ENCODE results near the gene TLE4. TPM values are rescaled to one million over a fixed set of nuclear protein-coding genes. Genes with fewer than 3 reads are reported as not detected.

TLE4 gene
- total and polyA plus RNA-seq, 2 of the 13 experiments (the other 11 are each of a cell fraction or from before 2014, with no cell fraction given) = 2.0 to 2.3 TPM

GRCh38 chr9:79660615-79661014, 88.8 kb downstream of the TLE4 start (continued):
- TF ChIP-seq AKNA (CRISPR knock-in tag; IDR thresholded peaks at IDR 0.05; ENCODE audit: borderline replicate concordance) (no peak), NFKBIZ (CRISPR knock-in tag; IDR thresholded peaks at IDR 0.05) (no peak), ZNF761 (CRISPR knock-in tag; conservative IDR thresholded peaks at IDR 0.05) (no peak), NONO (IDR thresholded peaks at IDR 0.05) (no peak), NONO (CRISPR knock-in tag; conservative IDR thresholded peaks at IDR 0.05) (no peak), MXD3 (CRISPR knock-in tag; IDR thresholded peaks at IDR 0.05) (no peak), SIN3B (IDR thresholded peaks at IDR 0.05; ENCODE audit: low read length) (no peak)

GRCh38 chr9:79661279-79661678, 89.5 kb downstream of the TLE4 start:
- Histone ChIP-seq H3K4me1 (ENCODE audit: insufficient read depth, low read length) (no peaks in the 10 kb centered on the region), H2AFZ (ENCODE audit: low read length) (no peak overlapping the region), H3K4me3 (replicated peaks in 1 of 3; ENCODE audit: insufficient read depth in 1 of 3, low read depth in 2 of 3, low read length in 3 of 3) (no peak overlapping the region), H3K27me3 (ENCODE audit: control insufficient read depth in 1 of 2, insufficient read depth in 2 of 2, low read length in 2 of 2) (no peaks in the 10 kb centered on the region), H3K36me3 (replicated peaks in 1 of 2; ENCODE audit: control insufficient read depth in 1 of 2, insufficient read depth in 2 of 2, low read length in 2 of 2) (no peaks in the 10 kb centered on the region), H3K79me2 (ENCODE audit: insufficient read depth, low read length) (no peaks in the 10 kb centered on the region), H3K27ac (ENCODE audit: extremely low read length, insufficient read depth, low read length) (no peak overlapping the region), H4K20me1 (ENCODE audit: insufficient read depth, low read length) (no peaks in the 10 kb centered on the region), H3K9me3 (ENCODE audit: low read length) (no peaks in the 10 kb centered on the region; the same call in 1 of the 2 replicates), H3K4me2 (ENCODE audit: low read depth, low read length) (no peak overlapping the region), H3K9ac (ENCODE audit: insufficient read depth, low read depth, low read length) (no peak overlapping the region)
- ChIA-PET POLR2A (no interaction called here), CTCF (ENCODE audit: low intra/inter-chr PET ratio, low total read pairs) (no interaction called here)
- DNase-seq (ENCODE audit: low spot score) = no peak
- no TSS peak for BruUV-seq (replicated peaks)
- intact Hi-C loops (cut with micrococcal nuclease; ENCODE audit: unreplicated experiment) = no loop called here
- in situ Hi-C loops (cut with HindIII; ENCODE audit: extremely low pct_ligation_motif_present, low pct_unique_long_range_greater_than_20kb) = no loop called here
- no peak for FAIRE-seq
- no peak for ATAC-seq
- 100% methylated on average over 2 of the region's 2 CpGs for WGBS (ENCODE audit: low lambda C conversion rate)
- TF ChIP-seq TFAP4 (IDR thresholded peaks at IDR 0.05; ENCODE audit: borderline replicate concordance, low read depth) = no peak
- TF ChIP-seq GLMP (CRISPR knock-in tag; IDR thresholded peaks at IDR 0.05; ENCODE audit: borderline replicate concordance) = no peak
- TF ChIP-seq ZFYVE20 (CRISPR knock-in tag; IDR thresholded peaks at IDR 0.05; ENCODE audit: borderline replicate concordance, low read depth) = no peak
- no peak for TF ChIP-seq SNAI1 (CRISPR knock-in tag; IDR thresholded peaks at IDR 0.05; ENCODE audit: borderline replicate concordance)
- no peak for TF ChIP-seq DDIT3 (CRISPR knock-in tag; IDR thresholded peaks at IDR 0.05)
- no peak for TF ChIP-seq ZNF839 (CRISPR knock-in tag; IDR thresholded peaks at IDR 0.05; ENCODE audit: borderline replicate concordance)
- no peak for TF ChIP-seq NFKB2 (CRISPR knock-in tag; IDR thresholded peaks at IDR 0.05; ENCODE audit: borderline replicate concordance)
- TF ChIP-seq ZBTB43 (CRISPR knock-in tag; conservative IDR thresholded peaks at IDR 0.05) = no peak

All from HepG2 (cell line).